BJ (cell line): ENCODE measurements around the gene SLC22A8. TPM values are rescaled to one million over a fixed set of nuclear protein-coding genes. Genes with fewer than 3 reads are reported as not detected.
"Not testable (repeated sequence)": the region's sequence is repeated elsewhere in the genome, so short reads cannot be mapped to it uniquely, and the experiment has no call there.

ENCODE experiments used
- CTCF ChIA-PET: fragments of 350-600 bp; formaldehyde crosslinking; extraction: SDS; loops from one replicate; lab custom pipeline; 2021; ENCODE audit warnings: antibody characterized with exemption, inconsistent platforms; lab: Yijun Ruan, JAX
- POLR2A ChIA-PET: fragments of 300-600 bp; sonication (Branson Sonifier 250); formaldehyde crosslinking; extraction: SDS; loops from one replicate; lab custom pipeline; 2021; ENCODE audit warnings: antibody characterized with exemption; lab: Charles Lee
- DNase-seq: peaks from one replicate; pipeline ENCODE4 v3.0.0-alpha.2; 2011; ENCODE audit warnings: low read depth
- H3K27me3 ChIP-seq: 2 replicates; pipeline ENCODE4 v1.6.0; 2011; ENCODE audit warnings: low read length; ENCODE audit not compliant: control insufficient read depth, insufficient read depth
- H3K36me3 ChIP-seq: 2 replicates; pipeline ENCODE4 v1.5.1; 2011; ENCODE audit warnings: low read length; ENCODE audit not compliant: control insufficient read depth, insufficient read depth
- H3K4me3 ChIP-seq: 2 replicates; pipeline ENCODE4 v1.5.1; 2011; ENCODE audit warnings: low read depth, mild to moderate bottlenecking, control low read depth, low read length
- polyA minus RNA-seq: library from RNA; depleted of rRNA, polyadenylated mRNA; stranded (reverse); fragments of >200 nt; gene quantifications from 2 replicates; pipeline ENCODE4 v1.2.3, GENCODE V29; 2011; rRNA and poly(A)+ RNA removed
- polyA plus RNA-seq: library from polyadenylated mRNA; depleted of rRNA; stranded (reverse); fragments of >200 nt; gene quantifications from 2 replicates; pipeline ENCODE4 v1.2.3, GENCODE V29; 2011; rRNA removed
- TF ChIP-seq, protein P1 (sequence below): IDR thresholded peaks from 2 replicates; pipeline ENCODE4 v1.5.1; 2011; ENCODE audit warnings: low read depth, mild to moderate bottlenecking, control low read depth, inconsistent platforms, low read length, moderate library complexity; ENCODE audit not compliant: insufficient read depth

SLC22A8 gene, protein sequence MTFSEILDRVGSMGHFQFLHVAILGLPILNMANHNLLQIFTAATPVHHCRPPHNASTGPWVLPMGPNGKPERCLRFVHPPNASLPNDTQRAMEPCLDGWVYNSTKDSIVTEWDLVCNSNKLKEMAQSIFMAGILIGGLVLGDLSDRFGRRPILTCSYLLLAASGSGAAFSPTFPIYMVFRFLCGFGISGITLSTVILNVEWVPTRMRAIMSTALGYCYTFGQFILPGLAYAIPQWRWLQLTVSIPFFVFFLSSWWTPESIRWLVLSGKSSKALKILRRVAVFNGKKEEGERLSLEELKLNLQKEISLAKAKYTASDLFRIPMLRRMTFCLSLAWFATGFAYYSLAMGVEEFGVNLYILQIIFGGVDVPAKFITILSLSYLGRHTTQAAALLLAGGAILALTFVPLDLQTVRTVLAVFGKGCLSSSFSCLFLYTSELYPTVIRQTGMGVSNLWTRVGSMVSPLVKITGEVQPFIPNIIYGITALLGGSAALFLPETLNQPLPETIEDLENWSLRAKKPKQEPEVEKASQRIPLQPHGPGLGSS
- not detected in 2 replicates for polyA plus RNA-seq
- polyA minus RNA-seq = not detected in 2 replicates

DNA sequence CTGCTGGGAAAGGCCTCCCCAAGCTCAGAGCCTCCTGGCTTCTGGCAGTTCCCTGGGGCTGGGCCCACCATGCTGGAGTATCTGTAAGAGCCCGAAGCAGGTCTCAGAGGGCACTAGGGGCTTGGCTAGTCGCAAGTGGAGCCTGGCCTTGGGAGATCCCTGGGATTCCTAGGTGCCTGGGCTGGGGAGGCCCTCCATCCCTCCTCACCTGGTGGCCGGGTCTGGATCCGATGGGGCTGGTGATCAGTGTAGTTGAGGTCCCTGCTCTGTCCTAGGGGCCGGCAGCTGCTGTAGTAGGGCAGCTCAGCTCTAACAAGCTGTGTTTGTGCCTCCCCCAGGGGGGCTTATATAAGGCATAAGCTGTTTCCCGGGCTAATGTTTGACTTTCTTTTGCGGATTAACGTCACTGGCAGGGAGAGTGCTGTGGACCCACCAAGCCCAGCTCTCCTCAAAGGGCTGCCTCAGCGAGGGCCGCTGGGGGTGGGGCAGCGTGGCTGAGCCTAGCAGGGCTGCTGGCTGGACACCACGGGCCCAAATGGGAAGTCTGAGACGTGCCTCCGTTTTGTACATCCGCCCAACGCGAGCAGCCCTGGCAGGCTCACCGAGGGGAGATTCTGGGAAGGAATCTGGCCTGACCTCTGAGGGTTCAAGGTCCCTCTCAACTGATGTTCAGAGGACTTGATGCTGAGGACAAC is at the start of gene SLC22A8:
SLC22A8 (minus strand) TSS at position 321 of the 695 bp plus-strand sequence. CDS start 883 bp downstream, outside the sequence.
- Histone ChIP-seq H3K36me3 (no peaks in the 10 kb centered on the region), H3K27me3 (peaks cover 1% of the 10 kb centered on the region), H3K4me3 (no peak within 1 kb of the TSS)
- CTCF ChIA-PET = interaction anchor here (0.5 to 3.4 kb wide), 3 partner anchors 8 to 287 kb away, joined by 4 to 21 read pairs (median 5); no protein-coding TSS in a partner anchor
- TF ChIP-seq, protein P1, sequence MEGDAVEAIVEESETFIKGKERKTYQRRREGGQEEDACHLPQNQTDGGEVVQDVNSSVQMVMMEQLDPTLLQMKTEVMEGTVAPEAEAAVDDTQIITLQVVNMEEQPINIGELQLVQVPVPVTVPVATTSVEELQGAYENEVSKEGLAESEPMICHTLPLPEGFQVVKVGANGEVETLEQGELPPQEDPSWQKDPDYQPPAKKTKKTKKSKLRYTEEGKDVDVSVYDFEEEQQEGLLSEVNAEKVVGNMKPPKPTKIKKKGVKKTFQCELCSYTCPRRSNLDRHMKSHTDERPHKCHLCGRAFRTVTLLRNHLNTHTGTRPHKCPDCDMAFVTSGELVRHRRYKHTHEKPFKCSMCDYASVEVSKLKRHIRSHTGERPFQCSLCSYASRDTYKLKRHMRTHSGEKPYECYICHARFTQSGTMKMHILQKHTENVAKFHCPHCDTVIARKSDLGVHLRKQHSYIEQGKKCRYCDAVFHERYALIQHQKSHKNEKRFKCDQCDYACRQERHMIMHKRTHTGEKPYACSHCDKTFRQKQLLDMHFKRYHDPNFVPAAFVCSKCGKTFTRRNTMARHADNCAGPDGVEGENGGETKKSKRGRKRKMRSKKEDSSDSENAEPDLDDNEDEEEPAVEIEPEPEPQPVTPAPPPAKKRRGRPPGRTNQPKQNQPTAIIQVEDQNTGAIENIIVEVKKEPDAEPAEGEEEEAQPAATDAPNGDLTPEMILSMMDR = no peak
- POLR2A ChIA-PET = no interaction called here
- no peak for DNase-seq

DNA sequence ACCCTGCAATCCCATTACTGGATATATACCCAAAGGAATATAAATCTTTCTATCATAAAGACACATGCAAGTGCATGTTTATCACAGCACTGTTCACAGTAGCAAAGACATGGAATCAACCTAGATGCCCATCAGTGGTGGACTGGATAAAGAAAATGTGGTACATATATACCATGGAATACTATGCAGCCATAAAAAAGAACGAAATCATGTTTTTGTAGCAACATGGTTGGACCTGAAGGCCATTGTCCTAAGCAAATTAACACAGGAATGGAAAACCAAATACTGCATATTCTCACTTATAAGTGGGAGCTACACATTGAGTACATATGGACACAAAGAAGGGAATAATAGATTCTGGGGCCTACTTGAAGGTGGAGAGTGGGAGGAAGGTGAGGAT is 30.6 kb upstream of the SLC22A8 start:
- H3K27me3 ChIP-seq, H3K36me3 ChIP-seq, POLR2A ChIA-PET, CTCF ChIA-PET, H3K4me3 ChIP-seq, DNase-seq: not testable (repeated sequence)

DNA sequence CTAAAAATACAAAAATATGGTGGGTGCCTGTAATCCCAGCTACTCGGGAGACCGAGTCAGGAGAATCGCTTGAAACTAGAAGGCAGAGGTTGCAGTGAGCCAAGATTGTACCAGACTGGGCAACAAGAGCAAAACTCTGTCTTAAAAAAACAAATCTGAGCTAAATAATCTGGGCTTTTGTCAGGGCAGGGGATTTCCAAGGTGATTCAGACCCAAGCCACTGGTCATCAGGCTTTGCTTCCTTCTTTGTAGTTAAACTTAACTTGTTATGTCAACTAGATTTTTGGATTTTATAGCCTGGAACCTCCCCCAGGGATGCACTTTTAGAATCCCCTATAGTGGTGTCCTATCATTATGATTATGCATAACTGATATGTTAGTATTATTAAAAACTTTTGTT is 27.0 kb upstream of the SLC22A8 start:
- CTCF ChIA-PET = no interaction called here
- Histone ChIP-seq H3K36me3 (no peaks in the 10 kb centered on the region), H3K4me3 (no peak overlapping the region), H3K27me3 (no peaks in the 10 kb centered on the region)
- POLR2A ChIA-PET = no interaction called here
- DNase-seq = no peak
- TF ChIP-seq, protein P1 = no peak

DNA sequence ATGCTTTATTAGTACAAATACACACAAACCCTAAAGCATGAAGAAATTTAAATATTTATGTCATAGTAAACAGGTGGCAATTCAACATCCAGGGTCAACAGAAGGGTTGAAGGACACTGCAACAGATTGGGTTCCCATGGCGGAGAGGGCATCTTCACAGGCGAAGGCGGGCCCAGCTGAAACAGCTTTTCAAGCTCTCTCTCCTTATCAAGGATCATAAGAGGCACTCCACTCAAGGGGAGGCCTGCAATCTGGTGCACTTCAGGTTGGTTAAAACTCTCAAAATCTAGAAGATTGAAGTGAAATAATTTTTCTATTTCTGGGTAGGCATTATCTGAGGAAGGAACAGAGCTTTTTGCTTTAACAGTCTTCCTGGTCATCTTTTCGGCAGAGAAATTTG is 16.8 kb upstream of the SLC22A8 start:
- H3K27me3 ChIP-seq = peaks cover 3% of the 10 kb centered on the region; the same call in 1 of the 2 replicates
- no peaks in the 10 kb centered on the region for H3K36me3 ChIP-seq
- no peak for DNase-seq
- TF ChIP-seq, protein P1 = no peak
- CTCF ChIA-PET = interaction anchor here (2.7 to 4.1 kb wide), 2 partner anchors 9 to 126 kb away, joined by 11 to 33 read pairs; no protein-coding TSS in a partner anchor
- H3K4me3 ChIP-seq = no peak overlapping the region
- POLR2A ChIA-PET = no interaction called here

DNA sequence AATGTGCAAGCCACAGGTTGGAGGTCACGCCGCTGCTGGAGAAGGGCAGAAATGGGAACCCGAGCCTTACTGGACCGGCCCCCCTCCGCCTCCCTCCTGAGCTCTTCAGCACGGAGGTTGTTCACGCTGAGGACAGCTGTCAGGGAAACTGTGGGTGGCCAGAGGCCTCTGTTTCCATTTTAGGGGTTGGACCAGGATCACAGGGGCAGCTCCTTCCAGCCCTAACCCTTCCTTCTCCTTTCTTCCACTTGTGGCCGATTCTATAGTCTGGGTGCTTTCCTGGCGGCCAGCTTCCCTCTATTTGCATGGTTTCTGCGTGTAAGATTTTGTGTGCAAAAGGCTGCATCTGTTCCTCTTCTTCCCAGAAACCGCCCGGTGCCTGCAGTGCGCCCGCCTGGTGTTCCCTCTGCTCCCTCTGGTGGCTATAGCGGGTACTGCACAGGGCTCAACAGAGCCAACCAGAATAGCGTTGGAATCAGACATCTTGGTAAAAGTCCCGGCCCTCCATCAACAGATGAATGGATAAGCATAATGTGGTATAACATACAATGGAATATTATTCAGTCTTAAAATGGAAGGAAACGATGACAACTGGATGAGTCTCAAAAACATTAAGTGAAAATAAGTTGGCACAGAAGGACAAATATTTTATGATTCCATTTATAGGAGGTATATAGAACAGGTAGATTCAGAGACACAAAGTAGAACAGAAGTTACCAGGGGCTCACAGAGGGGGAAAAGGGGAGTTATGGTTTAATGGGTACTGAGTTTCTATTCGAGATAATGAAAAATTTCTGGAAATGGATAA is 8.4 kb upstream of the SLC22A8 start:
- TF ChIP-seq, protein P1 = peak; percentile 100
- Histone ChIP-seq H3K27me3 (0 out of 2 replicates have a peak, but pooled peaks cover 2% of the 10 kb centered on the region), H3K4me3 (no peak overlapping the region), H3K36me3 (no peaks in the 10 kb centered on the region)
- ChIA-PET POLR2A (no interaction called here), CTCF (interaction anchor here (0.6 to 8.7 kb wide), 29 partner anchors 9 to 129 kb away, joined by 3 to 376 read pairs (median 3); partner anchors contain the start of gene SLC22A8)
- DNase-seq = no peak
